Ovary (tissue), 3 donors: ENCODE measurements around the gene CDKN2A.

Source experiments
- EP300 ChIP-seq: sonication (generic); formaldehyde crosslinking; IDR thresholded peaks from one replicate; pipeline ENCODE4 v1.6.1; 2017; ENCODE audit warnings: antibody characterized with exemption
- POLR2A ChIP-seq: fragments of 450-650 bp; IDR thresholded peaks from one replicate; pipeline ENCODE4 v1.6.1; 2017; ENCODE audit warnings: antibody characterized with exemption, mild to moderate bottlenecking, moderate library complexity
- TF ChIP-seq, protein P1 (sequence below), 3 donors: fragments of 450-650 bp in 2 of 3; fragments of 200-600 bp in 1 of 3; IDR thresholded peaks; one replicate each; pipeline versions ENCODE4 v1.5.1 to v1.8.0; 2016 to 2022; ENCODE audit warnings: antibody characterized with exemption in 3 of 3, mild to moderate bottlenecking in 1 of 3
- donor health status: DM: no; HTN: no; CAD: no.

DNA sequence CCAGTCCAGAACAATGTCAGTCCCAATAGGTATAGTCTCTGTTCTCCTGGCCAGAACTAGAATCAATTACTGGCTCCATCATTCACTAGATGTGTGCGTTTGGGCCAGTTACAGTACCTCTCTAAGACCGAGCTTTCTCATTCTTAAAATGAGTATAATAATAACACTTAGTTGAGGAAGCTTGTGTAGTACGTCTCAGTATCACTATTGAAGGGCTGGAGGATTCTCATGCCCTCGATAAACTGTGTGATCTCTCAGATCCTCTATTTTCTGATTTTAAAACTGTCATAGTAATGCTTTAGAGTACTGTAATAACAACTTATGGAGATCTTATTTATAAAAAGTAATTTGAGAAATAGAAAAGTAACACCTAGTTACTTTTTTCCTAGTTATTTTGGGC lies 50.7 kb downstream of the CDKN2A start:
- TF ChIP-seq, protein P1, sequence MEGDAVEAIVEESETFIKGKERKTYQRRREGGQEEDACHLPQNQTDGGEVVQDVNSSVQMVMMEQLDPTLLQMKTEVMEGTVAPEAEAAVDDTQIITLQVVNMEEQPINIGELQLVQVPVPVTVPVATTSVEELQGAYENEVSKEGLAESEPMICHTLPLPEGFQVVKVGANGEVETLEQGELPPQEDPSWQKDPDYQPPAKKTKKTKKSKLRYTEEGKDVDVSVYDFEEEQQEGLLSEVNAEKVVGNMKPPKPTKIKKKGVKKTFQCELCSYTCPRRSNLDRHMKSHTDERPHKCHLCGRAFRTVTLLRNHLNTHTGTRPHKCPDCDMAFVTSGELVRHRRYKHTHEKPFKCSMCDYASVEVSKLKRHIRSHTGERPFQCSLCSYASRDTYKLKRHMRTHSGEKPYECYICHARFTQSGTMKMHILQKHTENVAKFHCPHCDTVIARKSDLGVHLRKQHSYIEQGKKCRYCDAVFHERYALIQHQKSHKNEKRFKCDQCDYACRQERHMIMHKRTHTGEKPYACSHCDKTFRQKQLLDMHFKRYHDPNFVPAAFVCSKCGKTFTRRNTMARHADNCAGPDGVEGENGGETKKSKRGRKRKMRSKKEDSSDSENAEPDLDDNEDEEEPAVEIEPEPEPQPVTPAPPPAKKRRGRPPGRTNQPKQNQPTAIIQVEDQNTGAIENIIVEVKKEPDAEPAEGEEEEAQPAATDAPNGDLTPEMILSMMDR (IDR thresholded peaks at IDR 0.05), result no peak
- TF ChIP-seq EP300 (no peak), POLR2A (no peak)
